ENCODE measurements around the gene CDC14B. TPM values are rescaled to one million over a fixed set of nuclear protein-coding genes. Genes with fewer than 3 reads are reported as not detected.
A peak's percentile ranks its signal among the peaks of the same experiment; 100 is the strongest.

Gene CDC14B
- total RNA-seq, 3 donors from 2014 or later, result 14.2 to 21.2 (median 16.2) TPM

- no peaks in the 10 kb centered on the region for H3K4me1 ChIP-seq (ENCODE audit: low read depth)
- no peaks in the 10 kb centered on the region for H3K9me3 ChIP-seq
- intact Hi-C loops (cut with DNase I, micrococcal nuclease), result no loop called here
- no peak overlapping the region for H3K4me3 ChIP-seq
- DNase-seq, result no peak
- no peak for ATAC-seq
- H3K36me3 ChIP-seq (ENCODE audit: low read depth), result no peaks in the 10 kb centered on the region
- TF ChIP-seq CTCF (IDR thresholded peaks at IDR 0.05), result no peak
Observed at GRCh38 chr9:96487029-96487396, 132.6 kb downstream of the CDC14B start.

GRCh38 chr9:96486386-96487028 lies 133.1 kb downstream of the CDC14B start:
- intact Hi-C loops (cut with DNase I, micrococcal nuclease), result no loop called here
- Histone ChIP-seq H3K4me3 (no peak overlapping the region), H3K36me3 (ENCODE audit: low read depth) (no peaks in the 10 kb centered on the region), H3K9me3 (no peaks in the 10 kb centered on the region), H3K4me1 (ENCODE audit: low read depth) (no peaks in the 10 kb centered on the region)
- DNase-seq, result peak in 1 of 3 donors; percentile 23
- no peak for TF ChIP-seq CTCF (IDR thresholded peaks at IDR 0.05)
- peak; percentile 26 for ATAC-seq

- TF ChIP-seq CTCF (IDR thresholded peaks at IDR 0.05), result no peak
- Histone ChIP-seq H3K4me3 (no peak overlapping the region), H3K4me1 (ENCODE audit: low read depth) (no peaks in the 10 kb centered on the region), H3K36me3 (ENCODE audit: low read depth) (no peaks in the 10 kb centered on the region), H3K9me3 (no peaks in the 10 kb centered on the region)
- DNase-seq (no peak), ATAC-seq (no peak)
- intact Hi-C loops (cut with DNase I, micrococcal nuclease), result no loop called here
Observed at GRCh38 chr9:96485280-96485679, 134.4 kb downstream of the CDC14B start.

GRCh38 chr9:96484521-96484931 lies 135.1 kb downstream of the CDC14B start:
- ATAC-seq (peak; percentile 10), DNase-seq (no peak)
- no peaks in the 10 kb centered on the region for H3K4me1 ChIP-seq (ENCODE audit: low read depth)
- H3K36me3 ChIP-seq (ENCODE audit: low read depth), result no peaks in the 10 kb centered on the region
- no peaks in the 10 kb centered on the region for H3K9me3 ChIP-seq
- TF ChIP-seq CTCF (IDR thresholded peaks at IDR 0.05), result no peak
- H3K4me3 ChIP-seq, result no peak overlapping the region
- intact Hi-C loops (cut with DNase I, micrococcal nuclease), result no loop called here

- ATAC-seq (no peak), DNase-seq (no peak)
- H3K9me3 ChIP-seq, result no peaks in the 10 kb centered on the region
- TF ChIP-seq CTCF (IDR thresholded peaks at IDR 0.05), result no peak
- no peaks in the 10 kb centered on the region for H3K4me1 ChIP-seq (ENCODE audit: low read depth)
- intact Hi-C loops (cut with DNase I, micrococcal nuclease), result no loop called here
- no peaks in the 10 kb centered on the region for H3K36me3 ChIP-seq (ENCODE audit: low read depth)
- no peak overlapping the region for H3K4me3 ChIP-seq
Observed at GRCh38 chr9:96483733-96484390, 135.8 kb downstream of the CDC14B start.
